Body of pancreas (tissue), 4 donors: ENCODE data around the gene TULP4. TPM values are rescaled to one million over a fixed set of nuclear protein-coding genes. Genes with fewer than 3 reads are reported as not detected.

ENCODE experiments used
- ATAC-seq: fragments of 150-250 bp; one replicate; pipeline ENCODE4 v1.9.1; 2016
- DNase-seq, 4 donors: peaks; one replicate each; pipeline ENCODE4 v3.0.0-alpha.2; 2019
- H3K27ac ChIP-seq, 4 donors: fragments of 200-600 bp; sonication (generic); 1 replicate in 3 of 4; 2 replicates in 1 of 4; pipeline versions ENCODE4 v1.5.1 to v1.6.1; 2016 to 2019; ENCODE audit warnings: mild to moderate bottlenecking in 1 of 4, mixed read lengths in 1 of 4, moderate library complexity in 1 of 4
- H3K27me3 ChIP-seq, 2 donors: fragments of 200-600 bp; sonication (generic); one replicate each; pipeline ENCODE4 v1.6.0; 2016; ENCODE audit warnings: mild to moderate bottlenecking in 1 of 2
- H3K36me3 ChIP-seq, 2 donors: fragments of 200-600 bp; sonication (generic); replicated peaks in 1 of 2; 2 replicates each; pipeline ENCODE4 v1.5.1; 2016; ENCODE audit warnings: low read depth in 2 of 2; ENCODE audit not compliant: insufficient read depth in 1 of 2
- H3K4me1 ChIP-seq: fragments of 200-600 bp; sonication (generic); one replicate; pipeline ENCODE4 v1.6.0; 2016
- H3K4me3 ChIP-seq, 2 donors: fragments of 200-600 bp; sonication (generic); 1 replicate in 1 of 2; 2 replicates in 1 of 2; pipeline ENCODE4 v1.5.1; 2016 to 2019
- H3K9me3 ChIP-seq, 3 donors: fragments of 200-600 bp; sonication (generic); 1 replicate in 2 of 3; 2 replicates in 1 of 3; pipeline ENCODE4 v1.5.1; 2016
- POLR2A ChIP-seq, 3 donors: fragments of 450-650 bp; IDR thresholded peaks; one replicate each; pipeline ENCODE4 v1.6.1; 2016; ENCODE audit warnings: antibody characterized with exemption in 3 of 3, mild to moderate bottlenecking in 2 of 3
- WGBS, 2 donors: methylation state at CpG; one replicate each; pipeline ENCODE4 v1.1.5; 2017; 5-methylcytosine and 5-hydroxymethylcytosine counted together
- intact Hi-C: fragments of 100-400 bp; cut with DNase I; formaldehyde crosslinking; loops from one replicate; pipeline ENCODE4 v1.15.1; 2023
- total RNA-seq, 2 donors: library from RNA; depleted of rRNA; stranded (reverse); fragments of >200 nt; gene quantifications; one replicate each; pipeline ENCODE4 v1.1.0, GENCODE V29; 2016
- TF ChIP-seq, protein P1 (sequence below), 7 experiments: fragments of 450-650 bp in 4 of 7; fragments of 200-600 bp in 3 of 7; sonication (generic) in 3 of 7; IDR thresholded peaks; one replicate each; pipeline ENCODE4 v1.5.1; 2016 to 2019; ENCODE audit warnings: antibody characterized with exemption in 7 of 7

Gene TULP4
- total RNA-seq, 2 donors from 2014 or later, result 81.2 to 92.3 TPM

- no peak for TF ChIP-seq POLR2A (IDR thresholded peaks at IDR 0.05)
- TF ChIP-seq, protein P1, sequence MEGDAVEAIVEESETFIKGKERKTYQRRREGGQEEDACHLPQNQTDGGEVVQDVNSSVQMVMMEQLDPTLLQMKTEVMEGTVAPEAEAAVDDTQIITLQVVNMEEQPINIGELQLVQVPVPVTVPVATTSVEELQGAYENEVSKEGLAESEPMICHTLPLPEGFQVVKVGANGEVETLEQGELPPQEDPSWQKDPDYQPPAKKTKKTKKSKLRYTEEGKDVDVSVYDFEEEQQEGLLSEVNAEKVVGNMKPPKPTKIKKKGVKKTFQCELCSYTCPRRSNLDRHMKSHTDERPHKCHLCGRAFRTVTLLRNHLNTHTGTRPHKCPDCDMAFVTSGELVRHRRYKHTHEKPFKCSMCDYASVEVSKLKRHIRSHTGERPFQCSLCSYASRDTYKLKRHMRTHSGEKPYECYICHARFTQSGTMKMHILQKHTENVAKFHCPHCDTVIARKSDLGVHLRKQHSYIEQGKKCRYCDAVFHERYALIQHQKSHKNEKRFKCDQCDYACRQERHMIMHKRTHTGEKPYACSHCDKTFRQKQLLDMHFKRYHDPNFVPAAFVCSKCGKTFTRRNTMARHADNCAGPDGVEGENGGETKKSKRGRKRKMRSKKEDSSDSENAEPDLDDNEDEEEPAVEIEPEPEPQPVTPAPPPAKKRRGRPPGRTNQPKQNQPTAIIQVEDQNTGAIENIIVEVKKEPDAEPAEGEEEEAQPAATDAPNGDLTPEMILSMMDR (IDR thresholded peaks at IDR 0.05), result no peak
- WGBS, 2 donors, result 89 to 94% methylated on average over 13 of the region's 13 CpGs
- Histone ChIP-seq H3K27ac (no peak overlapping the region), H3K4me3 (no peak overlapping the region), H3K4me1 (peaks cover 36% of the 10 kb centered on the region), H3K9me3 (no peaks in the 10 kb centered on the region), H3K36me3 (no peaks in the 10 kb centered on the region), H3K27me3 (no peaks in the 10 kb centered on the region)
- ATAC-seq, result no peak
- intact Hi-C loops, result no loop called here
- DNase-seq, result no peak
These were observed 41.9 kb downstream of the TULP4 start for GRCh38 chr6:158353883-158354877.

DNA sequence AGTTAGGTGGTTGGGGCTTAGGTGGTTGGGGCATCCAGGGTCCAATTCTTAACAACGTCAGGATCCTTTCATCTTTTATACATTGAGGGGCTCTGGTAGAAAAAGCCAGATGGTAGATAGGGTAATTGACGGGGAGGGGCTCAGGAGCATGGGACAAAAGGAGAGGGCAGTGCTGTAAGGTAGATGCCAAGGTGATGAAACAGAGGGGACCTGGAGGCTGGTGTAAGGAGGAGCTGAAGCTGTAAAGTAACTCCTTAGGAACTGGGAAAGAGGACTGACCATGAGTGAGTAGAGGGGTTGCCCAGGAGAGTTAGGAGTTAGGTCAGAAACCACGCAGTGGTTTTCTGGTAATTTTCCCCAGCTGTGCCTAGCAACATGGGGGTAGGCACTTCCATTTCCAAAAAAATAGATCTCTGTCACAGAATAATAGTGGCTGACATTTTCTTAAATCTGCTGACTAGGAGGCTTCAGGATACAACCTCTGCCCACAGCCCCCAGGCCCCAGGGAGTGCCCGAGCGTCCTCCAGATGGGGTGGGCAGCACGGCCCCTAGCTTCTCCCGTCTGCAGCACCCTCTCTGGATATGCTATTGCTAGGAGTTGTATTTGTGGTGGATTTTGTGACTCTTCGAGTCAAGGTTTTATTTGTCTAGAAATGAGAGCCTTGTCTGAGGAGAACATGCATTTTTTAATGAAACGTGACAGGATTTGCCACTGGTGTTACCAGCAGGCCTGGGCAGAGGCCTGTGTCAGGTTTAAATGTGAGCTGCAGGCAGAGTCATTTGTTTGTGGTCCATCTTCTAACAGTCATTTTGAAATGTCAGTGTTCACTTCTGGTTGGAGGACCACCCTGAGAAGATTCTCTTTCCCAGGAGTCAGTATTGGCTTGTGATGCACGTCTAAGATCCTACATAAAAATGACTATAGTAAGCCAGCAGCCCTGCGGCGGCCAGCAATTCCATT, 44.6 kb downstream of the TULP4 start:
- ATAC-seq, result no peak
- Histone ChIP-seq H3K4me3 (no peak overlapping the region), H3K36me3 (no peaks in the 10 kb centered on the region), H3K27me3 (no peaks in the 10 kb centered on the region), H3K4me1 (peaks cover 54% of the 10 kb centered on the region), H3K9me3 (no peaks in the 10 kb centered on the region), H3K27ac (no peak overlapping the region)
- intact Hi-C loops, result no loop called here
- DNase-seq, result no peak
- TF ChIP-seq, protein P1 (IDR thresholded peaks at IDR 0.05), result no peak
- TF ChIP-seq POLR2A (IDR thresholded peaks at IDR 0.05), result no peak
- WGBS, 2 donors, result 90 to 93% methylated on average over 12 of the region's 12 CpGs

DNA sequence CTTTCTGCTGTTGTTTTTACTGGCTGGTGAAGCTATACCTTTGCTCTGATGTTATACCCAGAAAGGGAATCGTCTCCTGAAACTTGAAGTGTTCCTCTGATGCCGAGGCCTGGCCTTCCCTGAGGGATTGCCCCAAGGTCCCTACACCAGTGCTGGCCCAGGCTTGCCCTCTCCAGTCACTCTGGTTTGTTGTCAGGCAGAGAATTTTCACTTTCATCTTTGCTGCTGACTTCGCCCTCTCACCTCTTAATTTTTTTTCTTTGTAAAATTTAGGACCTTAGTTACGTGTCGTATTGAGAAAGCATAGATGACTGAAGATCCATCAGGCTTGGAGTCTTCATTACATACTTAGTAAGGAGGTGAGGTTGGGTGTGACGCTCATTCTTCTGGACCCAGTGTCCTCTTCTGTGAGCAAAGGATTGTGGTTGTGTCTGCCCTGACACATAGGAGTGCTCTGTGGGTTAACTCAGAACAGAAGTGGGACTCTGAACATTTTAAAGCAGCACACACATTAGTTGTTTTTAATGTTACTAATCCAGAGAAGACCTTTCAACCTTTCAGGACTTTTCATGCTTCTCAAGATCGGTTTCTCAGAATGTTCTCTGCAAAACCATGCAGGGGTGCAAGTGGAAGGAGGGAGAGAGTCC, 45.4 kb downstream of the TULP4 start:
- intact Hi-C loops, result no loop called here
- no peak for ATAC-seq
- WGBS, 2 donors, result 67 to 69% methylated on average over 6 to 7 of the region's 7 CpGs

GRCh38 chr6:158358450-158359077, 46.3 kb downstream of the TULP4 start:
- Histone ChIP-seq H3K27me3 (no peaks in the 10 kb centered on the region), H3K4me1 (peaks cover 59% of the 10 kb centered on the region), H3K36me3 (no peaks in the 10 kb centered on the region), H3K27ac (peak overlapping the region; percentile 21 to 72 (median 61)), H3K9me3 (no peaks in the 10 kb centered on the region), H3K4me3 (no peak overlapping the region)
- WGBS, 2 donors, result 25 to 38% methylated on average over 5 of the region's 5 CpGs
- ATAC-seq (peak; percentile 98), DNase-seq (peak; percentile 86 to 94 (median 88))
- no peak for TF ChIP-seq POLR2A (IDR thresholded peaks at IDR 0.05)
- TF ChIP-seq, protein P1 (IDR thresholded peaks at IDR 0.05), result peak in 4 of 7 experiments; percentile 13 to 24 (median 22)
- intact Hi-C loops, result no loop called here

More for the DNA sequence above, 45.4 kb downstream of the TULP4 start:
- no peak for DNase-seq
- H3K27ac ChIP-seq, result peak overlapping the region in 3 of 4 donors; percentile 21 to 72 (median 67)
- H3K4me3 ChIP-seq, result no peak overlapping the region
- TF ChIP-seq POLR2A (IDR thresholded peaks at IDR 0.05), result no peak
- TF ChIP-seq, protein P1 (IDR thresholded peaks at IDR 0.05), result no peak
- no peaks in the 10 kb centered on the region for H3K27me3 ChIP-seq
- no peaks in the 10 kb centered on the region for H3K36me3 ChIP-seq
- H3K9me3 ChIP-seq, result no peaks in the 10 kb centered on the region
- peaks cover 59% of the 10 kb centered on the region for H3K4me1 ChIP-seq
